ENCODE data around the gene DOCK1. TPM values are rescaled to one million over a fixed set of nuclear protein-coding genes. Genes with fewer than 3 reads are reported as not detected.

The DOCK1 gene
- polyA plus RNA-seq, 1 of the 3 experiments (the other 2 are of a cell fraction), result 15.5 TPM

GRCh38 chr10:127006453-127006852, 101.2 kb downstream of the DOCK1 start:
- POLR2A ChIA-PET, result no interaction called here
- H2AFZ ChIP-seq (ENCODE audit: low read depth), result no peak overlapping the region
- no peaks in the 10 kb centered on the region for H3K79me2 ChIP-seq (ENCODE audit: insufficient read depth)
- DNase-seq, result no peak
- H3K9me3 ChIP-seq, result no peaks in the 10 kb centered on the region
- WGBS (ENCODE audit: low lambda C conversion rate), result 97% methylated on average over 11 of the region's 11 CpGs
- H3K9me2 ChIP-seq, result no peaks in the 10 kb centered on the region
- CTCF ChIA-PET, result no interaction called here
- no peak overlapping the region for H3K9ac ChIP-seq
- no peaks in the 10 kb centered on the region; a peak in 1 of 4 replicates for H3K4me1 ChIP-seq (ENCODE audit: control insufficient read depth in 1 of 2, insufficient read depth in 2 of 2, low read depth in 1 of 2, low read length in 1 of 2)
- TF ChIP-seq CTCF (IDR thresholded peaks at IDR 0.05) (no peak), NFIC (IDR thresholded peaks at IDR 0.05; ENCODE audit: borderline replicate concordance) (no peak), FOXJ3 (CRISPR knock-in tag; IDR thresholded peaks at IDR 0.05) (no peak), MAX (IDR thresholded peaks at IDR 0.05; ENCODE audit: low read depth) (no peak), ELF1 (IDR thresholded peaks at IDR 0.05) (no peak), CHD2 (IDR thresholded peaks at IDR 0.05; ENCODE audit: low read length, partially characterized antibody) (no peak), RFX5 (IDR thresholded peaks at IDR 0.05; ENCODE audit: low read length) (no peak), RAD21 (IDR thresholded peaks at IDR 0.05; ENCODE audit: low read length) (no peak), JUND (IDR thresholded peaks at IDR 0.05) (no peak), GATA2 (CRISPR knock-in tag; IDR thresholded peaks at IDR 0.05) (no peak), PBX3 (IDR thresholded peaks at IDR 0.05) (no peak), USF1 (IDR thresholded peaks at IDR 0.05; ENCODE audit: borderline replicate concordance, low read depth) (no peak), YY1 (IDR thresholded peaks at IDR 0.05; ENCODE audit: low read depth) (no peak), EZH2phosphoT487 (IDR thresholded peaks at IDR 0.05; ENCODE audit: borderline replicate concordance, low read depth) (no peak), TCF12 (IDR thresholded peaks at IDR 0.05) (no peak), EP300 (IDR thresholded peaks at IDR 0.05; ENCODE audit: borderline replicate concordance in 1 of 2, low read depth in 1 of 2, low read length in 1 of 2) (no peak)
- H3K27me3 ChIP-seq (ENCODE audit: insufficient read depth), result no peaks in the 10 kb centered on the region
- H3K36me3 ChIP-seq (replicated peaks in 1 of 2; ENCODE audit: control insufficient read depth in 1 of 2, insufficient read depth in 2 of 2, low read length in 1 of 2), result peaks cover 14 to 18% of the 10 kb centered on the region in 2 experiments
- H3F3A ChIP-seq (replicated peaks; ENCODE audit: insufficient read depth), result no peaks in the 10 kb centered on the region
- H4K20me1 ChIP-seq (ENCODE audit: insufficient read depth), result no peaks in the 10 kb centered on the region
- no peak overlapping the region for H3K27ac ChIP-seq (ENCODE audit: low read depth in 2 of 2, low read length in 1 of 2)
- no peak overlapping the region for H3K4me3 ChIP-seq (ENCODE audit: low read depth in 2 of 2, low read length in 1 of 2)
- H3K4me2 ChIP-seq, result no peak overlapping the region

- no peaks in the 10 kb centered on the region for H3K27me3 ChIP-seq (ENCODE audit: insufficient read depth)
- no peaks in the 10 kb centered on the region for H4K20me1 ChIP-seq (ENCODE audit: insufficient read depth)
- no peaks in the 10 kb centered on the region for H3K9me2 ChIP-seq
- peaks cover 15 to 18% of the 10 kb centered on the region in 2 experiments for H3K36me3 ChIP-seq (replicated peaks in 1 of 2; ENCODE audit: control insufficient read depth in 1 of 2, insufficient read depth in 2 of 2, low read length in 1 of 2)
- no peak overlapping the region for H3K4me2 ChIP-seq
- TF ChIP-seq RFX5 (IDR thresholded peaks at IDR 0.05; ENCODE audit: low read length), result no peak
- no peak for TF ChIP-seq ELF1 (IDR thresholded peaks at IDR 0.05)
- no peak for TF ChIP-seq NRF1 (IDR thresholded peaks at IDR 0.05; ENCODE audit: low read depth, low read length)
- TF ChIP-seq USF2 (IDR thresholded peaks at IDR 0.05; ENCODE audit: borderline replicate concordance, low read depth, low read length), result no peak
- no peak for TF ChIP-seq FOXM1 (IDR thresholded peaks at IDR 0.05; ENCODE audit: low read depth)
- TF ChIP-seq FOSL2 (IDR thresholded peaks at IDR 0.05; ENCODE audit: borderline replicate concordance, low read depth), result no peak
- TF ChIP-seq GABPA (IDR thresholded peaks at IDR 0.05; ENCODE audit: low read depth), result no peak
- no peak for TF ChIP-seq RCOR1 (IDR thresholded peaks at IDR 0.05; ENCODE audit: low read length)
- no peak for TF ChIP-seq EZH2phosphoT487 (IDR thresholded peaks at IDR 0.05; ENCODE audit: borderline replicate concordance, low read depth)
- TF ChIP-seq TEAD4 (IDR thresholded peaks at IDR 0.05; ENCODE audit: borderline replicate concordance, insufficient read depth), result no peak
- no peak for TF ChIP-seq JUND (IDR thresholded peaks at IDR 0.05)
- ChIA-PET POLR2A (no interaction called here), CTCF (no interaction called here)
- H3K9me3 ChIP-seq, result no peaks in the 10 kb centered on the region
- H3K9ac ChIP-seq, result no peak overlapping the region
- H3K4me1 ChIP-seq (ENCODE audit: control insufficient read depth in 1 of 2, insufficient read depth in 2 of 2, low read depth in 1 of 2, low read length in 1 of 2), result peaks cover 0 to 9% of the 10 kb centered on the region in 2 experiments; a peak in 1 of 4 replicates
- no peak overlapping the region for H3K4me3 ChIP-seq (ENCODE audit: low read depth in 2 of 2, low read length in 1 of 2)
- no peak overlapping the region for H2AFZ ChIP-seq (ENCODE audit: low read depth)
- no peaks in the 10 kb centered on the region for H3K79me2 ChIP-seq (ENCODE audit: insufficient read depth)
- no peak for DNase-seq
- H3F3A ChIP-seq (replicated peaks; ENCODE audit: insufficient read depth), result no peaks in the 10 kb centered on the region
- 91% methylated on average over 8 of the region's 8 CpGs for WGBS (ENCODE audit: low lambda C conversion rate)
- H3K27ac ChIP-seq (ENCODE audit: low read depth in 2 of 2, low read length in 1 of 2), result no peak overlapping the region
These were observed 104.1 kb downstream of the DOCK1 start for GRCh38 chr10:127009366-127009765.

All from SK-N-SH (cell line).